GM12864 (cell line): Measurements from ENCODE around the gene ADGRA1.

Experiments
- DNase-seq: peaks from one replicate; pipeline ENCODE4 v3.0.0-alpha.2; 2011; ENCODE audit warnings: low read depth
- H3K4me3 ChIP-seq: 2 replicates; pipeline ENCODE4 v1.5.1; 2011; ENCODE audit warnings: mild to moderate bottlenecking, low read depth, low read length, control low read depth
- CTCF ChIP-seq: IDR thresholded peaks from 2 replicates; pipeline ENCODE4 v1.5.1; 2011; ENCODE audit warnings: low read depth, mild to moderate bottlenecking, moderate library complexity, low read length, control low read depth, inconsistent platforms; ENCODE audit errors: missing control alignments

The ADGRA1 gene

GRCh38 chr10:133087679-133088178 lies at the start of gene ADGRA1:
Gene ADGRA1, plus strand, starts transcription at chr10:133087924. Its CDS starts 986 bp downstream, at chr10:133088910.
- TF ChIP-seq CTCF = no peak
- H3K4me3 ChIP-seq = no peak within 1 kb of the TSS
- DNase-seq = no peak

- no peak overlapping the region for H3K4me3 ChIP-seq
- no peak for DNase-seq
- no peak for TF ChIP-seq CTCF
Measured at GRCh38 chr10:133038036-133038823, 49.5 kb upstream of the ADGRA1 start.

- no peak for DNase-seq
- H3K4me3 ChIP-seq = no peak overlapping the region
- no peak for TF ChIP-seq CTCF
Measured at GRCh38 chr10:133039107-133039802, 48.5 kb upstream of the ADGRA1 start.

- H3K4me3 ChIP-seq = no peak overlapping the region
- TF ChIP-seq CTCF = no peak
- DNase-seq = no peak
Measured at GRCh38 chr10:133039803-133040165, 47.9 kb upstream of the ADGRA1 start.

- DNase-seq = no peak
- no peak for TF ChIP-seq CTCF
- no peak overlapping the region for H3K4me3 ChIP-seq
Measured at GRCh38 chr10:133040198-133040597, 47.5 kb upstream of the ADGRA1 start.

GRCh38 chr10:133041101-133041500 lies 46.6 kb upstream of the ADGRA1 start:
- DNase-seq = no peak
- TF ChIP-seq CTCF = no peak
- no peak overlapping the region for H3K4me3 ChIP-seq

- no peak for TF ChIP-seq CTCF
- no peak for DNase-seq
- no peak overlapping the region for H3K4me3 ChIP-seq
Measured at GRCh38 chr10:133042061-133042460, 45.7 kb upstream of the ADGRA1 start.
